ENCODE results near the gene ITM2C.
A peak's percentile ranks its signal among the peaks of the same experiment; 100 is the strongest.

- TF ChIP-seq POLR2AphosphoS5 (IDR thresholded peaks at IDR 0.05; ENCODE audit: low read depth, low read length), result no peak; the same call in 1 of the 2 replicates
- TF ChIP-seq POLR2A (IDR thresholded peaks at IDR 0.05; ENCODE audit: low read depth, low read length), result peak; percentile 62; the same call in 1 of the 2 replicates
- 0 out of 2 replicates have a peak, but pooled peaks have one; percentile 14 for TF ChIP-seq TAF1 (IDR thresholded peaks at IDR 0.05; ENCODE audit: borderline replicate concordance, low read depth, low read length)
Observed at GRCh38 chr2:230922951-230923717, 58.4 kb downstream of the ITM2C start.
